Astrocyte (in vitro differentiated cells and primary cell): ENCODE results near the gene DPH2. TPM values are rescaled to one million over a fixed set of nuclear protein-coding genes. Genes with fewer than 3 reads are reported as not detected.

ENCODE experiments used
- DNase-seq: peaks from one replicate; pipeline ENCODE4 v3.0.0-alpha.2; 2010; ENCODE audit warnings: low read depth
- FAIRE-seq: peaks from 2 replicates; lab custom pipeline; 2011; peaks lifted over from hg19 to GRCh38; lab: Jason Lieb, UNC
- H2AFZ ChIP-seq: 2 replicates; pipeline ENCODE4 v1.6.0; 2012; ENCODE audit warnings: low read depth, low read length, inconsistent platforms
- H3K27ac ChIP-seq: 2 replicates; pipeline ENCODE4 v1.5.1; 2011; ENCODE audit warnings: low read depth, low read length, inconsistent platforms
- H3K27me3 ChIP-seq: 2 replicates; pipeline ENCODE4 v1.6.0; 2011; ENCODE audit warnings: low read length, inconsistent platforms; ENCODE audit not compliant: insufficient read depth
- H3K36me3 ChIP-seq: 2 replicates; pipeline ENCODE4 v1.5.1; 2011; ENCODE audit warnings: low read length, inconsistent platforms; ENCODE audit not compliant: insufficient read depth
- H3K4me1 ChIP-seq: 2 replicates; pipeline ENCODE4 v1.5.1; 2011; ENCODE audit warnings: low read length, inconsistent platforms; ENCODE audit not compliant: insufficient read depth
- H3K4me2 ChIP-seq: 2 replicates; pipeline ENCODE4 v1.6.0; 2012; ENCODE audit warnings: low read length, inconsistent platforms
- H3K4me3 ChIP-seq: 2 replicates; pipeline ENCODE4 v1.5.1; 2011; ENCODE audit warnings: low read depth, mild to moderate bottlenecking, low read length, inconsistent platforms; ENCODE audit not compliant: insufficient read depth
- H3K79me2 ChIP-seq: 2 replicates; pipeline ENCODE4 v1.6.0; 2012; ENCODE audit warnings: mild to moderate bottlenecking, low read length, inconsistent platforms; ENCODE audit not compliant: insufficient read depth
- H3K9ac ChIP-seq: 2 replicates; pipeline ENCODE4 v1.6.0; 2012; ENCODE audit warnings: mild to moderate bottlenecking, low read length, inconsistent platforms
- H3K9me3 ChIP-seq: 2 replicates; pipeline ENCODE4 v1.5.1; 2012; ENCODE audit warnings: low read depth, mild to moderate bottlenecking, low read length, inconsistent platforms; ENCODE audit not compliant: insufficient read depth
- H4K20me1 ChIP-seq: 2 replicates; pipeline ENCODE4 v1.6.0; 2012; ENCODE audit warnings: low read length, inconsistent platforms; ENCODE audit not compliant: insufficient read depth
- H3K27ac Mint-ChIP-seq: one replicate; pipeline ENCODE4 v1.8.0; 2021; ENCODE audit warnings: mild to moderate bottlenecking, mixed read lengths; ENCODE audit not compliant: unreplicated experiment
- H3K27me3 Mint-ChIP-seq: one replicate; pipeline ENCODE4 v1.8.0; 2021; ENCODE audit warnings: low read depth, mixed read lengths; ENCODE audit not compliant: unreplicated experiment
- H3K36me3 Mint-ChIP-seq: one replicate; pipeline ENCODE4 v1.8.0; 2021; ENCODE audit warnings: low read depth, mixed read lengths; ENCODE audit not compliant: unreplicated experiment
- H3K4me1 Mint-ChIP-seq: one replicate; pipeline ENCODE4 v1.8.0; 2021; ENCODE audit warnings: low read depth, mixed read lengths; ENCODE audit not compliant: unreplicated experiment
- H3K4me3 Mint-ChIP-seq: one replicate; pipeline ENCODE4 v1.8.0; 2021; ENCODE audit warnings: mild to moderate bottlenecking, moderate library complexity, mixed read lengths; ENCODE audit not compliant: unreplicated experiment
- H3K9me3 Mint-ChIP-seq: one replicate; pipeline ENCODE4 v1.8.0; 2021; ENCODE audit warnings: mild to moderate bottlenecking, mixed read lengths; ENCODE audit not compliant: unreplicated experiment
- EZH2 ChIP-seq: IDR thresholded peaks from 2 replicates; pipeline ENCODE4 v1.6.1; 2012; ENCODE audit warnings: mild to moderate bottlenecking, low read length, inconsistent platforms; ENCODE audit not compliant: insufficient read depth
- total RNA-seq: library from RNA; stranded (reverse); gene quantifications from 2 replicates; pipeline ENCODE4 v1.2.1, GENCODE V29; 2021
- TF ChIP-seq, protein P1 (sequence below): IDR thresholded peaks from 2 replicates; pipeline ENCODE4 v1.5.1; 2011; ENCODE audit warnings: low read depth, mild to moderate bottlenecking, inconsistent platforms, low read length, moderate library complexity; ENCODE audit not compliant: insufficient read depth

The DPH2 gene
- total RNA-seq, 1 donor from 2014 or later = 31.6 TPM

DNA sequence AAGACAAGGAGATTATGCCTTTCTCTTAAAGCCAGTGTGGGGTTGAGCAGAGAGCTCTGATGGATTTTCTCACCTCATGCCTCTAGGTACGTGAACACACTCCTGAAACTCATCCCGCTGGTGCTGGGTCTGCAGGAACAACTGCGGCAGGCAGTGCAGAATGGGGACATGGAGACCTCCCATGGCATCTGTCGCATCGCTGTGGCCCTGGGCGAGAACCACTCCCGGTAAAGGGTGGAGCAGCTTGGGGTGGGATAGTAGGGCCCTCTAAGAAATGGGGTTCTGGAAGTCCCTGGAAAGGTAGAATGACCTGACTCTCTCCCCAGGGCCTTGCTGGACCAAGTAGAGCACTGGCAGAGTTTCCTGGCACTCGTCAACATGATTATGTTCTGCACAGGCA, 13.6 kb upstream of the DPH2 start:
- FAIRE-seq = no peak
- no peak for DNase-seq

GRCh38 chr1:43957407-43958040, 12.3 kb upstream of the DPH2 start:
- FAIRE-seq = no peak

More for the DNA sequence above, 13.6 kb upstream of the DPH2 start:
- H3K27ac ChIP-seq = no peak overlapping the region
- H3K36me3 ChIP-seq = no peaks in the 10 kb centered on the region
- Mint-ChIP-seq H3K27me3 (no peaks in the 10 kb centered on the region), H3K36me3 (peaks cover 27% of the 10 kb centered on the region), H3K9me3 (peaks cover 1% of the 10 kb centered on the region), H3K4me3 (no peak overlapping the region), H3K27ac (no peak overlapping the region), H3K4me1 (peaks cover 6% of the 10 kb centered on the region)
- no peak overlapping the region for H2AFZ ChIP-seq
- H3K4me2 ChIP-seq = no peak overlapping the region
- no peak overlapping the region for H3K9ac ChIP-seq
- TF ChIP-seq, protein P1, sequence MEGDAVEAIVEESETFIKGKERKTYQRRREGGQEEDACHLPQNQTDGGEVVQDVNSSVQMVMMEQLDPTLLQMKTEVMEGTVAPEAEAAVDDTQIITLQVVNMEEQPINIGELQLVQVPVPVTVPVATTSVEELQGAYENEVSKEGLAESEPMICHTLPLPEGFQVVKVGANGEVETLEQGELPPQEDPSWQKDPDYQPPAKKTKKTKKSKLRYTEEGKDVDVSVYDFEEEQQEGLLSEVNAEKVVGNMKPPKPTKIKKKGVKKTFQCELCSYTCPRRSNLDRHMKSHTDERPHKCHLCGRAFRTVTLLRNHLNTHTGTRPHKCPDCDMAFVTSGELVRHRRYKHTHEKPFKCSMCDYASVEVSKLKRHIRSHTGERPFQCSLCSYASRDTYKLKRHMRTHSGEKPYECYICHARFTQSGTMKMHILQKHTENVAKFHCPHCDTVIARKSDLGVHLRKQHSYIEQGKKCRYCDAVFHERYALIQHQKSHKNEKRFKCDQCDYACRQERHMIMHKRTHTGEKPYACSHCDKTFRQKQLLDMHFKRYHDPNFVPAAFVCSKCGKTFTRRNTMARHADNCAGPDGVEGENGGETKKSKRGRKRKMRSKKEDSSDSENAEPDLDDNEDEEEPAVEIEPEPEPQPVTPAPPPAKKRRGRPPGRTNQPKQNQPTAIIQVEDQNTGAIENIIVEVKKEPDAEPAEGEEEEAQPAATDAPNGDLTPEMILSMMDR = no peak
- no peak for TF ChIP-seq EZH2
- H3K27me3 ChIP-seq = no peaks in the 10 kb centered on the region
- H4K20me1 ChIP-seq = peaks cover 46% of the 10 kb centered on the region
- no peaks in the 10 kb centered on the region for H3K4me1 ChIP-seq
- no peaks in the 10 kb centered on the region for H3K9me3 ChIP-seq
- peaks cover 19% of the 10 kb centered on the region for H3K79me2 ChIP-seq
- H3K4me3 ChIP-seq = no peak overlapping the region

More at GRCh38 chr1:43957407-43958040, 12.3 kb upstream of the DPH2 start:
- no peaks in the 10 kb centered on the region for H3K27me3 Mint-ChIP-seq
- H3K4me1 ChIP-seq = no peaks in the 10 kb centered on the region
- H3K27me3 ChIP-seq = no peaks in the 10 kb centered on the region
- H3K4me2 ChIP-seq = no peak overlapping the region
- H3K4me3 ChIP-seq = no peak overlapping the region
- H2AFZ ChIP-seq = no peak overlapping the region
- H3K9me3 Mint-ChIP-seq = peaks cover 1% of the 10 kb centered on the region
- peaks cover 17% of the 10 kb centered on the region for H3K79me2 ChIP-seq
- peaks cover 39% of the 10 kb centered on the region for H4K20me1 ChIP-seq
- H3K27ac ChIP-seq = no peak overlapping the region
- H3K36me3 ChIP-seq = no peaks in the 10 kb centered on the region
- no peak for DNase-seq
- no peak overlapping the region for H3K4me3 Mint-ChIP-seq
- H3K9ac ChIP-seq = no peak overlapping the region
- no peaks in the 10 kb centered on the region for H3K4me1 Mint-ChIP-seq
- TF ChIP-seq, protein P1 = no peak
- no peak for TF ChIP-seq EZH2
- no peak overlapping the region for H3K27ac Mint-ChIP-seq
- H3K9me3 ChIP-seq = no peaks in the 10 kb centered on the region
- peaks cover 36% of the 10 kb centered on the region for H3K36me3 Mint-ChIP-seq
